Subcutaneous adipose tissue (tissue), 4 donors: ENCODE data around the gene EXOSC2. TPM values are rescaled to one million over a fixed set of nuclear protein-coding genes. Genes with fewer than 3 reads are reported as not detected.

Experiments
- total RNA-seq, 4 donors: library from RNA; depleted of rRNA; stranded (reverse); fragments of >200 nt; gene quantifications; one replicate each; pipeline ENCODE4 v1.1.0, GENCODE V29; 2016
- TF ChIP-seq, protein P1 (sequence below): fragments of 450-650 bp; IDR thresholded peaks from one replicate; pipeline ENCODE4 v1.5.1; 2016; ENCODE audit warnings: low read depth, mild to moderate bottlenecking, control low read depth, antibody characterized with exemption, moderate library complexity

The EXOSC2 gene
- total RNA-seq, 4 donors from 2014 or later = 12.2 to 18.8 (median 14.9) TPM

DNA sequence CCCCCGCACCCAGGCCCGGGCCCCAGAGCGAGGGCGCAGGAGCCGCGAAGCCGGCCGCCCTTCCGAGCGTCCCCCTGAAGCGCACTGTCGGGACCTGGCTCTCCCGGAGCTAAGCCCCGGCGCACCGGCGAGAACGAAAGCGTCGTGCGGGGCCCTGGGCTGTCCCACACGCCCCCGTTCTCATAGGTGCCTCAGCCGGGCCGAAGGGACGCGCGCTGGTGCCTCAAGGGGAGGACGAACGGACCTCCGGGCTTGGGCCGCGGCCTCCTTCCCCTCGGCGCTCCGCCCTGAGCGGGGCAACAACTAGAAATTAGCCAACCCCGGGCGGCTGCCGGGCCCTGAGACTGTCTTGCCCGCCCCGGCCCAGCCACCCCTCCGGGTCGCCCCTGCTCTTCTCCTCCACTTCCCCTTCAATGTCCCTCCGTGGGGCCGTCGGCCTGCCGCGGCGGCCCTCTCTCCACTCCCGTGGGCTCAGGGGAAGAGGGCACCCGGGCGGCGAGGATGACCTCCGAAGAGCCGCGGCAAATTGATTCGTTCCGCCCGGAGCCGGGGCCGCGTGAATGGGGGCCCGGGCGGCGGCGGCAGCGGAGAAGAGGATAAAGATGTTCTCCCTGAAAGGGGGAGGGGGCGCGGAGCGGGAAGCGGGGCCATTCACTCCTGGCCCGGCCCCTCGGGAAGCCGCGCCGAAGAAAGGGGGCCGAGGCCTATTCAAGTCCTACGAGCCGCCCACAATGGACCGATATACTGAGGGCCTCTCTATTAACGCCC lies 32.7 kb upstream of the EXOSC2 start:
- TF ChIP-seq, protein P1, sequence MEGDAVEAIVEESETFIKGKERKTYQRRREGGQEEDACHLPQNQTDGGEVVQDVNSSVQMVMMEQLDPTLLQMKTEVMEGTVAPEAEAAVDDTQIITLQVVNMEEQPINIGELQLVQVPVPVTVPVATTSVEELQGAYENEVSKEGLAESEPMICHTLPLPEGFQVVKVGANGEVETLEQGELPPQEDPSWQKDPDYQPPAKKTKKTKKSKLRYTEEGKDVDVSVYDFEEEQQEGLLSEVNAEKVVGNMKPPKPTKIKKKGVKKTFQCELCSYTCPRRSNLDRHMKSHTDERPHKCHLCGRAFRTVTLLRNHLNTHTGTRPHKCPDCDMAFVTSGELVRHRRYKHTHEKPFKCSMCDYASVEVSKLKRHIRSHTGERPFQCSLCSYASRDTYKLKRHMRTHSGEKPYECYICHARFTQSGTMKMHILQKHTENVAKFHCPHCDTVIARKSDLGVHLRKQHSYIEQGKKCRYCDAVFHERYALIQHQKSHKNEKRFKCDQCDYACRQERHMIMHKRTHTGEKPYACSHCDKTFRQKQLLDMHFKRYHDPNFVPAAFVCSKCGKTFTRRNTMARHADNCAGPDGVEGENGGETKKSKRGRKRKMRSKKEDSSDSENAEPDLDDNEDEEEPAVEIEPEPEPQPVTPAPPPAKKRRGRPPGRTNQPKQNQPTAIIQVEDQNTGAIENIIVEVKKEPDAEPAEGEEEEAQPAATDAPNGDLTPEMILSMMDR = no peak

DNA sequence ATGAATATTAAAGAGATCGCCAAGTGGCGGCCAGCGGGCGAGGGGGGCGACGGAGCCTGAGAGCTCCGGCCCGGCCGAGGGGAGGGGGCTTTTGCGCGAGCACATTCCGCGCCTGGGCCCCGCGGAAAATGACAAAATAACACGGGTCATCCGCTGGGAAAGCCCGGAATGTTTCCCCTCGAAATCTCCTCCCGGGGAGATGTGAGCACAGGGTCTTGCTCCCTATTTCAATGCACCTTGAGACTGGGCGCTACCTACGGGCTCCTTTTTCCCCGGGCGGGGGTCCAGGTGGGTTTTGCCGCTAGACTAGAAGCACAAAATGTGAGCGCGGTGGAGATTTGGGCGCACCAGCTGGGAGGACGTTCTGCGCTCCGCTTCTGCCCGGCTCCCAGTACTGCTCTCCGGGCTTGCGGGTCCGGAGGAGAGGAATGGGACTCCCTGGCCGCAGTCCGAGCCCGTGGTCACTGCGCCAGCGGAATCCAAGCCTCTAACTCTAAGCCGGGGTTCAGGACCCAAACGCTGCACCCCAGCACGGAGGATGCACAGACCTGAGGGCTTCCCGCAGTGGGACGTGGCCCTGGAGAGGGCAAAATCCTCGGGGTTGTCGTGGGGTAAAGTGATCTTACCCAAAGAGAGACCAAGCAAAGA lies 32.0 kb upstream of the EXOSC2 start:
- TF ChIP-seq, protein P1 = no peak

GRCh38 chr9:130662099-130662969 lies 31.2 kb upstream of the EXOSC2 start:
- TF ChIP-seq, protein P1 = no peak

- TF ChIP-seq, protein P1 = no peak
Observed at GRCh38 chr9:130662970-130663257, 30.7 kb upstream of the EXOSC2 start.

- TF ChIP-seq, protein P1 = no peak
Observed at GRCh38 chr9:130663258-130663976, 30.2 kb upstream of the EXOSC2 start.

- TF ChIP-seq, protein P1 = no peak
Observed at GRCh38 chr9:130663977-130664250, 29.7 kb upstream of the EXOSC2 start.
